ENCODE data around the gene TWIST2.

The TWIST2 gene

GRCh38 chr2:238866656-238867277 lies 18.9 kb downstream of the TWIST2 start:
- Histone ChIP-seq H3K27ac (replicated peaks) (no peak overlapping the region), H3K27me3 (ENCODE audit: insufficient read depth, poor library complexity, severe bottlenecking) (no peaks in the 10 kb centered on the region), H3K4me3 (replicated peaks; ENCODE audit: insufficient read depth, low read length) (no peak overlapping the region)
- TF ChIP-seq CTCF (IDR thresholded peaks at IDR 0.05; ENCODE audit: insufficient read depth, low read length) (no peak), POLR2AphosphoS5 (IDR thresholded peaks at IDR 0.05; ENCODE audit: low read depth) (no peak), GABPA (IDR thresholded peaks at IDR 0.05; ENCODE audit: low read depth) (no peak), REST (IDR thresholded peaks at IDR 0.05; ENCODE audit: insufficient replicate concordance, low read depth) (no peak)
- DNase-seq (ENCODE audit: low read depth in 1 of 2, low spot score in 1 of 2) = no peak

GRCh38 chr2:238868067-238868524 lies 20.2 kb downstream of the TWIST2 start:
- DNase-seq (ENCODE audit: low read depth in 1 of 2, low spot score in 1 of 2) = no peak
- TF ChIP-seq CTCF (IDR thresholded peaks at IDR 0.05; ENCODE audit: insufficient read depth, low read length) (no peak), REST (IDR thresholded peaks at IDR 0.05; ENCODE audit: insufficient replicate concordance, low read depth) (no peak), SPI1 (IDR thresholded peaks at IDR 0.05; ENCODE audit: borderline replicate concordance, low read depth) (no peak), GABPA (IDR thresholded peaks at IDR 0.05; ENCODE audit: low read depth) (no peak), POLR2AphosphoS5 (IDR thresholded peaks at IDR 0.05; ENCODE audit: low read depth) (no peak)
- H3K27me3 ChIP-seq (ENCODE audit: insufficient read depth, poor library complexity, severe bottlenecking) = no peaks in the 10 kb centered on the region
- H3K27ac ChIP-seq (replicated peaks) = no peak overlapping the region
- H3K4me3 ChIP-seq (replicated peaks; ENCODE audit: insufficient read depth, low read length) = no peak overlapping the region

GRCh38 chr2:238868616-238869292 lies 20.9 kb downstream of the TWIST2 start:
- no peak for TF ChIP-seq CTCF (IDR thresholded peaks at IDR 0.05; ENCODE audit: insufficient read depth, low read length)
- no peak for TF ChIP-seq SPI1 (IDR thresholded peaks at IDR 0.05; ENCODE audit: borderline replicate concordance, low read depth)
- TF ChIP-seq REST (IDR thresholded peaks at IDR 0.05; ENCODE audit: insufficient replicate concordance, low read depth) = no peak
- TF ChIP-seq GABPA (IDR thresholded peaks at IDR 0.05; ENCODE audit: low read depth) = no peak
- no peak for TF ChIP-seq POLR2AphosphoS5 (IDR thresholded peaks at IDR 0.05; ENCODE audit: low read depth)
- Histone ChIP-seq H3K4me3 (replicated peaks; ENCODE audit: insufficient read depth, low read length) (no peak overlapping the region), H3K27me3 (ENCODE audit: insufficient read depth, poor library complexity, severe bottlenecking) (no peaks in the 10 kb centered on the region), H3K27ac (replicated peaks) (no peak overlapping the region)
- no peak for DNase-seq (ENCODE audit: low read depth in 1 of 2, low spot score in 1 of 2)

Measured in HL-60 (cell line).